Left renal pelvis (tissue), 4 donors: ENCODE data around the gene MSH6. TPM values are rescaled to one million over a fixed set of nuclear protein-coding genes. Genes with fewer than 3 reads are reported as not detected.

Source experiments
- DNase-seq, 4 donors: peaks; one replicate each; pipeline ENCODE4 v3.0.0-alpha.2; 2013; ENCODE audit warnings: low read depth in 4 of 4, low spot score in 3 of 4
- polyA plus RNA-seq, 4 donors: library from polyadenylated mRNA; unstranded; fragments of 120-200 nt; gene quantifications; one replicate each; pipeline ENCODE4 v1.2.1, GENCODE V29; 2013; ENCODE audit not compliant: insufficient read length in 4 of 4

The MSH6 gene
- polyA plus RNA-seq, 4 donors = 85.3 to 113 (median 95.5) TPM

DNA sequence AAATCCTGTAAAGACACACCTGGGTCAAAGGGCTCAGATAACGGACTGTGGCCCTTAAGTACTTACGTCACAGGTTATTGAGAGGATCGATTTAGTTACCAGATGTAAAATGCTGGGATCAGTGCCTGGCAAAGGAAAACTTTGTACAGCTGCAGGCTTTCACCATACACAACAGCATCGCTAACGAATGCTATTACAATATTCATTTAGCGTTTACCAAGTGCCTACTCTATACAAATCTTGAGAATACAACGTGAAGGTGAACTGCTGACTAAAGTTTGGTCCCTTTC lies 619 bp upstream of the MSH6 start:
- peak in 1 of 4 donors; percentile 60 for DNase-seq

DNA sequence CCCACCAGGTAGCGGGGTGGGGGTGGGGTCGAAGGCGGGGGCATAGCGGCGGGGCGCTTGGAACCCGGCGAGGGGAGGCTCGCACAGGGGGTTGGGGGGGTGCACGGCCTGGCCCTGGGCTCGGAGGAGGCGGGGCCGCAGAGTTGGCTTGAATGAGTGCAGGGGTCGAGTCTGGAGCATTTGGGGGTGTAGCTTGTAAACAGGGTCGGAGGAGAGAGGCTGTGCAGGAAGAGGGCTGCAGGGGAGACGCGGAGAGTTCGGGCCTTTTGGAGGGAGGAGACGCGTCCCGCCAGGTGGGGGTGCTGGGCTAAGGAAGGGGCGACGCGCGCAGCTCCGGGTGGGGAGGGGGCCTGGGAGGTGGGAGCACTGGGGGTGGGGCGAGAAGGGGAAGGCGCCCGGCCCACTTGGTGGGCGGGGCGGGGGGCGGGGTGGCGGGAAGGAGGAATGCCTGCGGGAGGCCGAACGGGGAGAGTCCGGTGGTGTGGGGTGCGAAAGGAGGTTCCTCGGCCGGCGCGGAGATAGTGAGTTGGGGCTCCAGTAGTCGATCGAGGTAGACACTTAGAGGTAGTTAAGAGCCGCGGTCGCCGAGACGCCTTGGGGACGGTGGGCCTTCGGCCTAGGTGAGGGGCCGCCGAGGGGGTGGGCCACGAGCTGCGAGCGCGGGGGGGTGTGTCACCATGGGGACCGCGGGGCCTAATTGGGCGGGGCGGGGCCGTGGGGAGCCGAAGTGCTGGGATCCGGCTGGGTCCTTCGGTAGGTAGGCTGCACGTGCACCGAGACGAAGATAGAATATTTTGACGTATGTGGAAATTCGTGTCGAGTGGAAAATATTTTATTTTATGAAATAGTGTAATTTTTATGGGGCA lies 774 bp downstream of the MSH6 start:
- peak; percentile 54 to 58 (median 55) for DNase-seq

DNA sequence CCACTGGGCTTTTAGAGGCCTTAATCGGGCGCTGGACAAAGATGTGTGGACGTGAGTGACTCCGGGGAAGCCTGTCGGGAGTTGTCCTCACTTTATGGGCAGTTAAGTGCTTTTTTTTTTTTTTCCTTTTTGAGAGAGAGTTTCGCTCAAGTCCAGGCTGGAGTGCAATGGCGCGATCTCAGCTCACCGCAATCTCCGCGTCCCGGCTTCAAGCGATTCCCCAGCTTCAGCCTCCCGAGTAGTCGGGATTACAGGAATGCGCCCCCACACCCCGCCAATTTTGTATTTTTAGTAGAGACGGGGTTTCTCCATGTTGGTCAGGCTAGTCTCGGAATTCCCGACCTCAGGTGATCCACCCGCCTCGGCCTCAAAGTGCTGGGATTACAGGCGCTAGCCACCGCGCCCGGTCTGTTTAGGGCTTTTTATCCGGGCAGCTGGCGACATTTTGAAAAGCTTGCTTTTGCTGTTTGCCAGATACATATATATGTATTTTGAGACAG lies 1.5 kb downstream of the MSH6 start:
- DNase-seq = no peak

DNA sequence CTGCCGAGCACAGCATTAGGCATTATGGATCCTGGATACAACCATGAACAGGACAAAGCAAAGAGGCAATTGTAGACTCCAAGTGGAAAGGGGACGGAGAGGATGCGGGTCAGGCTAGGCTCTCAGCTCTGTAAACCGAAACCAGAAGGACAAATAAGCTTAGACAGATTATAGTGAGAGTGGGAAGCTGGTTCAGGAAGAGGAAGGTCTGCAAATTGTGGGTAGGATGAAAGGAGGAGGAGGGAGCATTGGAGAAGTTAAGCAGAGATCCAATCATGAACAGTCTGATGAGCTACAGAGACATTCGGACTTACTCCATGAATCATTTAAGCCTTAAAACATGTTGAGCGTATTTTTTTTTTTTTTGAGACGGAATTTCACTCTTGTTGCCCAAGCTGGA lies 3.0 kb downstream of the MSH6 start:
- no peak for DNase-seq

DNA sequence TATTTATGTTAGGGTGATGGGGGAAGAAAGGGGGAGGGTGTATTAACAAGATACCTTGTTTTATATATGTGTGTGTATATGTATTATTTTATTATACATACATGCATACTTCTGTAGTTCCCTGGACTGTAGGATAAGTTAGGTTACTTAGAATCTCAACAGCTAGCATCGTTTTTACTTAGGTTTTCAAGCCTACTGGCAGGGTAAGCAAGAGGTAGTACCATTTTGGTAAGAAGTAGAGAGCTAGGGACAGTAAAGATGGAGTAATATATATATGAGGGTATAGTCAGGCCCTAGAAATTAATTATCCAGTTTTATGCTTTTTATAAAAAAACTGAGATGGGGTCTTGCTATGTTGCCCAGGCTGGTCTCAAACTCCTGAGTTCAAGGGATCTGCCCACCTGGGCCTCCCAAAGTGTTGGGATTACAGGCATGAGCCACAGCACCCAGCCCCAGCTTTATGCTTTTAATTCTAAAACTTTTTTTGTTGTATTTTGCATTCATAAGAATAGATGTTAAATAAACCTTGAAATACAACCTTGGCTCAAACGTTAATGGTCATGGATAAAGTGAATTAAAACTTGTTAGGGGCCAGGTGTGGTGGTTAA lies 13.2 kb downstream of the MSH6 start:
- no peak for DNase-seq

DNA sequence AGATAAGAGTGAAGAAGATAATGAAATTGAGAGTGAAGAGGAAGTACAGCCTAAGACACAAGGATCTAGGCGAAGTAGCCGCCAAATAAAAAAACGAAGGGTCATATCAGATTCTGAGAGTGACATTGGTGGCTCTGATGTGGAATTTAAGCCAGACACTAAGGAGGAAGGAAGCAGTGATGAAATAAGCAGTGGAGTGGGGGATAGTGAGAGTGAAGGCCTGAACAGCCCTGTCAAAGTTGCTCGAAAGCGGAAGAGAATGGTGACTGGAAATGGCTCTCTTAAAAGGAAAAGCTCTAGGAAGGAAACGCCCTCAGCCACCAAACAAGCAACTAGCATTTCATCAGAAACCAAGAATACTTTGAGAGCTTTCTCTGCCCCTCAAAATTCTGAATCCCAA lies 15.7 kb downstream of the MSH6 start:
- no peak for DNase-seq

DNA sequence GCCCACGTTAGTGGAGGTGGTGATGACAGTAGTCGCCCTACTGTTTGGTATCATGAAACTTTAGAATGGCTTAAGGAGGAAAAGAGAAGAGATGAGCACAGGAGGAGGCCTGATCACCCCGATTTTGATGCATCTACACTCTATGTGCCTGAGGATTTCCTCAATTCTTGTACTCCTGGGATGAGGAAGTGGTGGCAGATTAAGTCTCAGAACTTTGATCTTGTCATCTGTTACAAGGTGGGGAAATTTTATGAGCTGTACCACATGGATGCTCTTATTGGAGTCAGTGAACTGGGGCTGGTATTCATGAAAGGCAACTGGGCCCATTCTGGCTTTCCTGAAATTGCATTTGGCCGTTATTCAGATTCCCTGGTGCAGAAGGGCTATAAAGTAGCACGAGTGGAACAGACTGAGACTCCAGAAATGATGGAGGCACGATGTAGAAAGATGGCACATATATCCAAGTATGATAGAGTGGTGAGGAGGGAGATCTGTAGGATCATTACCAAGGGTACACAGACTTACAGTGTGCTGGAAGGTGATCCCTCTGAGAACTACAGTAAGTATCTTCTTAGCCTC lies 16.2 kb downstream of the MSH6 start:
- DNase-seq = no peak

DNA sequence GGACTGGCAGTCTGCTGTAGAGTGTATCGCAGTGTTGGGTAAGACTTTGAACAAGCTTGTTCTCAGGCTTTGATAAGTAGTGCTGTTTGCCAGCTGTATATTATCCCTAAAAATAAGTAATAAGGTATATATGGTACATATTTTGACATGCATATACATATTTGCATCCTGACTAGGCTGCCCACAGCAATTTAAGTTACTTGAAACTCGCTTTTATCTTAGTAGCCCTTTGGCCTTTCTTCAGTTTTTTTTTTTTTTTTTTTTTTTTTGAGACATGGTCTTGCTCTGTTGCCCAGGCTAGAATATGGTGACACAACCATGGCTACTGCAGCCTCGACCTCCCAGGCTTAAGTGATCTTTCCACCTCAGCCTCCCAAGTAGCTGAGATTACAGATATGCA lies 18.2 kb downstream of the MSH6 start:
- no peak for DNase-seq

DNA sequence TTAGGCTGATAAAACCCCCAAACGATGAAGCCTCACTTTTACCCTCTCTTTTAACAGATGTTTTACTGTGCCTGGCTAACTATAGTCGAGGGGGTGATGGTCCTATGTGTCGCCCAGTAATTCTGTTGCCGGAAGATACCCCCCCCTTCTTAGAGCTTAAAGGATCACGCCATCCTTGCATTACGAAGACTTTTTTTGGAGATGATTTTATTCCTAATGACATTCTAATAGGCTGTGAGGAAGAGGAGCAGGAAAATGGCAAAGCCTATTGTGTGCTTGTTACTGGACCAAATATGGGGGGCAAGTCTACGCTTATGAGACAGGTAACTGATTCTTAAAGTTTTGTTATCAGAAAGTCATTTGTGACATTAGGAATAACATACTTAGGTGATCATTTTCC lies 20.4 kb downstream of the MSH6 start:
- DNase-seq = no peak

DNA sequence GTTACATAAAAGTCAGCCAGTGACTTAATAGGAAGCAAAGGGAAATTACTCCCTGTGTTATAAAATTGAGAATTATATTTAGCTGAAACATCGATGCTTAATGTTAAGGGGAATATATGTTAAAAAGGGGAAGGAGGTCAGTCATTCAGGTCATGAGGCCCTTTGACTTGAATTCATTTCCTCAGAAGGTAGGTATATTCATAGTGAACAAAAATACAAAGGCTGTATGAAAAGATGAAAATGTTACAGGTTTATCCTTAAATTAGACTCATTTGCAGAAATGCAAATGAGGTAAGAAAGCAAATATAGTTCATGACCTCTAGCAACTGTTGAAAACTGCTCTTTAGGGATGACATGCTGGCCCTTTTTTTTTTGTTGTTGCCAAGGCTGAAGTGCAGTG lies 20.8 kb downstream of the MSH6 start:
- DNase-seq = no peak

DNA sequence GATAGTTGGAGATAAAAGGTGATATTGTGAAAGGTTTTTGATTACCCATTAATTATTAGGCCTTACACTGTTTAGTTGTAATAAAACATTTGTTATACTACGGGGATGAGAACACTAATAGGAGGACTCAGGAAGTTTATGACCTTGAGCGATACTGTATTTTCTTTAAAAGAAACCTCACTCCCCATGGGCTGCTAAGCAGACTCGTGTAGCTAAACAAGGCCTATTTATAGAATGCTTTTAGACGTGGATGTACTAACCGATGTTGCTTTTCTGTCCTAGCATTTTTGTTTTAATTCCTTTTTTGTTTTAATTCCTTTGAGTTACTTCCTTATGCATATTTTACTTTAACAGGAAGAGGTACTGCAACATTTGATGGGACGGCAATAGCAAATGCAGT lies 22.9 kb downstream of the MSH6 start:
- DNase-seq = no peak

DNA sequence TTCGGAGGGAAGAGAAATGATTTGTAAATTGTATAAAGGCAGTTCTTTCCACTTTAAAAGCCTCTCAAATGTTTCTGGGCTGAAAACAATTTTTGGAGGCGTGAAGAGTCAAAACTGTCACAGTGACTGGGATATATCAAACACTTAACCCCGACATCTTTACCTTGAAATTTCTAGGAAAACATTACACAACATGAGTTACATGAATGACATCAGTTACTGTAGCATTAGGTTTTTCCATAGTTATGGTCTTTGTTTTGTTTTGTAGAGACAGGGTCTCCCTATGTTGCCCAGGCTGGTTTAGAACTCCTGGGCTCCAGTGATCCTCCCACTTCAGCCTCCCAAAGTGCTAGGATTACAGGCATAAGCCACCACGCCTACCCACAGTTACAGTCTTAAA lies 25.7 kb downstream of the MSH6 start:
- DNase-seq = no peak

DNA sequence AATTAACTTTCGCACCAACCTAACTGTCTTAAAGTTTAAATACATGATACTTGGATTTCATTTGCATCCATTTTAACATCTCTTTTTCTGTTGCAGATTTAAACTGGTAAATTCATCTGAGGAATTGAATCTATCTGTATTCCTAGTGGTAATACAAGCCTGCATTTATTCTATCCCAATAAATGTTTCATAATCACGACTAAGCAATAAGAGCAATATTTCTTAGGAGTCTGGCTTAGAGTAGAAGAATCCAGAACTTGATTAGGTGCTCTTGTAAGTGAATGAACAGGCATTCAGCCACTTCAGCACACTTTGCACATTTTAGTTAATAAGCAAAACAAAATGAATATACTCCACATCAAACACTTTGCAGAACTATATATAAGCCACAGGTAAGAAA lies 27.0 kb downstream of the MSH6 start:
- DNase-seq = no peak

DNA sequence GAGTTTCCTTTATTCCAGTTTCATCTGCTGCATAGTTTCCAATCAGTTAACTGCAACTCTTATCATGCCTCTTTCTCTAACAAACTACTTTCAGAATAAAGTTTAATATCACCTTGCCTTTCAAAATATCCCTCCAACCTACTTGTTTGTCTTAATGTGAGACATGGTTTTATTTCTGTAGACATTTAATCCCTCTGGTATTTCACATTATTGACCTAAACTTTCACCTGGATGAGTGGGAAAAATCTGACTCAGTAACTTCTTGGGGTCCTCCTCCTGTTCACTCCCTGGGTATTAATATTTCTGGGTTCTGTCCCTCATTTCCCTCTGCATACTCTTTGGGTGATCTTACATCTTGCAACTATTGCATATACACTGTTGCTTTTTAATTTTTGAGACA lies 27.9 kb downstream of the MSH6 start:
- DNase-seq = no peak

DNA sequence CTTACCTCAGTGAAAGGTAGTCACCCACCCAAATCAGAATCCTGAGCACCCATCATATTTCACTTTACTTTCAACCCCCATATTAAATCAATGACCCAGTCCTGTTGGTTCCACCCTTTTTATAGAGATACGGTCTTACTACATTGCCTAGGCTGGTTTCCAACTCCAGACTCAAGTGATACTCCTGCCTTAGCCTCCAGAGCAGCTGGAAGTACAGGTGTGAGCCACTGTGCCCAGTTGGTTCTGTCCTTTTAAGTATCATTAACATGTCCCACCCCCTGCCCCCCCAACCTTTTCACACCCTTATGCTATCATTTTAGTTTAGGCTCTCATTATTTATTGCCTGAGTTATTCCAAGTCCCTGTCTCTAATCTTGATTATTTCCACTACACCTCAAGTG lies 28.7 kb downstream of the MSH6 start:
- no peak for DNase-seq

DNA sequence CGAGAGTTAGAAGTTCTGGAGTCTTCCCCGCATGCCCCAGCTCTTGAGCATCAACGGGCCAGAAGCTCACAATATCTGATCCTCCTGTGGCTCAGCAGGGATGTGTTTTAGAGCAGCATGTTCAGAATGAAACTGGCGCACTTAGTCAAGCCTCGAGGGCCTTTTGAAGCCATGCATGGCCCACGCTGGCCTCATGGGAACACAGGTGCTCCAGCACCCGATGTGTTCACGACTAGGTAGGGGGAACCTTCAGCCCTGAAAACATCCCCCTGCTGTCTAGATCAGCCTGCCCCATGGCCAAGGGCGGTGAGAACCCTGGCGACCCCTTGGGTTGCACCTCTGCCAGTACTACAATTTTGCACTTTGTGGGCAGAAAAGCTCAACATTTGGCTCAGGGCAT lies 32.8 kb downstream of the MSH6 start:
- DNase-seq = no peak

DNA sequence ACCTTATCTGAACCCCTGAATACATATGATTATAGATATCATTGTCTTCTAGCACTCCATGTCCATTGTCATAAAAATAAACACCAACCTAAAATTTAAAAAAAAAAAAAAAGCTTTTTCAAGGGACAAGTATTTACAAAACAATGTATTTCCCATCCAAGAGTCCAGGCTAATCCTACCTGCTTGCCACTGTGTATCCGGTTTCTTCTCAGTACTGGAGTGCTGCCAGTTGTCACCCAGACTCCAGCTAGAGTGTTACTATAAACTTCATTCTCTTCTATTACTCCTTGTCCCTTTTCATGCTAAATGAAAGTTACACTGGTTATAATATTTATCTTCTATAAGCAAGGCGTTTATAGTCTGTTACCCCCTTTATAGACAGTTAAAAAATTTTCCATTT lies 35.8 kb downstream of the MSH6 start:
- DNase-seq = no peak

DNA sequence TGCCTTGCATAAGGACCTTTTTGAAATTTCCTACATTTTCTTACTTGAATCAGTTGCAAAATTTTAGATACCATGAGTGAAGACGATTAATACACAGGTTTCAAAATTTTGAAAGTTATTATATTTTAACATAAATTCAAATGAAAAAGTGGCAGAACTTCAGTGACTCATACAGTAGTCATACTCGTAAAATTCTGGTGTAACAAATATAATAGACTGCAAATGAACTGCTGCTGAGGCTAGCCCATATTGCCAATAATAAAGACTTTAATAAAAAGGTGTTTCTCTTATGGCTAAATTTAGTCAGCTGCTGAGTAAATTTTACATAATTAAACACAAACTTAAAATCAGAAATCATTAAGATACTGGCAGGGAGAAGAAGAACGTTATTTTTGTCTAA lies 36.9 kb downstream of the MSH6 start:
- no peak for DNase-seq

DNA sequence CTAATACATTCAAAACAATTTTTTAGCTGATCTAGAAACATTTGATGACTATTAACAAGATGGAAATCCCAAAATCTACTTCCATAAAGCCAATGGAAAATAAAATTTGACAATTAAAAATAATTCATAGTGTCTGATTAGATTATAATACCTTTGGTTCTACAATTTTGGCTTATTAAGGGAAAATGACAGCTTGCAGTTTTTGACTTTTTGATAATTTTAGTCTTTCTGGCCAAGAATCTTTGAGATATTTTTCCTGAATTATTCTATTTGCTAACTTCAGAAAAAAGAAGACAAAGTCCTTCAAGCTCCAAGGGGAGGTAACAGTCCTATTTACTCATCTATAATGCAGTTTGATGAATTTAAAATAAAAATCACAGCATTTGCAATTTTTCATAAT lies 39.6 kb downstream of the MSH6 start:
- DNase-seq = no peak

DNA sequence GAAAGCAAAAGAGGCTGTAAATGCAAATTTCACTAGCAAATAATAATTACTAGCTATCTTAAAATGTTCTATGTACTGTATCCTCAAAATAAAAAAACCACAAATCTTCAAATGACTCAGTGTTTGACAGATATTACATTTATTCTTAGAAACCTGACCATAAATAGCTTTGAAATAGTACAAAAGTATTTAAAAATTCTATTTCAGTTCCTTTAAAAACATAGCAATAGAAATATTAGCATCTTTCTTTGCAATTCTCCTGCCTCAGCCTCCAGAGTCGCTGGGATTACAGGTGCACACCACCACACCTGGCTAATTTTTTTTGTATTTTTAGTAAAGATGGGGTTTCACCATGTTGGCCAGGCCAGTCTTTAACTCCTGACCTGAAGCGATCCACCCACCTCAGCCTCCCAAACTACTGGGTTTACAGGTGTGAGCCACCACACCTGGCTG lies 50.6 kb downstream of the MSH6 start:
- DNase-seq = no peak

DNA sequence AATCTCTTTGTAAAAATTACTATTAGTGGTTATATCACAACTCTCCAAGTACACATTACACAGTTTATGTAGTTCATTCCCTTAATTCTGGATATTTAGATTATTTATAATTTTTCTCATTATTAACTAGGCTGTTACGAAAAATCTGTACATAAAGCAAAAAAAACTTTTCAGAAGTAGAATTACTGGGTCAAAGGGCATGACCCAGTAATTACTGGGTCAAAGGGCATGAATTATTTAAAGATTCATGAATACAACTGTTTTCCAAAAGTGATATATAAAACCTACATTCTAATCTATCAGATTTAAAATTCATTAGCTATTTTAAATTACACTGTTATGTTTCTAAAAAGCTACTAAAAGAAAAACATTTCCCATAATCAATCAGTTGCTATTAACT lies 55.3 kb downstream of the MSH6 start:
- no peak for DNase-seq

DNA sequence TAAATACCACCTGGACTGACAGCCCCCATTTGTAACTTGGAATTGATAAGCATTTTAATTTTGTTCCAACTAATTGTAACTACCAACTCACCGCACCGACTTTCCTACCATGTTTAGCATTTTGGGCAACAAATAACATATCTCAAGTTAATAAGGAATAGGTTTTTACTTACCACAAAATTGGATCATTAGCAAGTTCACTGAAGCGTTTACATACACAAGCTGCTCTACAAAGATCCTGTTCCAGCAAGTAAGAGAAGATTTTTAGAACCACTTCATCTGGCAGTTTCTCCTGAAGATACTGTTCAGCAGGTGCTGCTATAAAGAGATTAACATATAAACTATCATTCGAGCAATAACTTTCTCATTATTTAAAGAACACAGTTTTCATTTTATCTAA lies 55.7 kb downstream of the MSH6 start:
- no peak for DNase-seq
